Cerebellar nuclear complex (tissue), 1 donor: ENCODE results near the gene TSPO2.

Experiments used
- DNase-seq, 2 experiments: peaks; one replicate each; lab custom pipeline; 2025; lab: John Stamatoyannopoulos, UW

The TSPO2 gene

GRCh38 chr6:41051873-41052272, 9.6 kb downstream of the TSPO2 start:
- no peak for DNase-seq

GRCh38 chr6:41053041-41053440, 10.8 kb downstream of the TSPO2 start, which contains the start of gene APOBEC2:
Gene APOBEC2 (plus strand): TSS chr6:41053202. CDS start chr6:41053348, 146 bp downstream.
- no peak for DNase-seq

GRCh38 chr6:41054511-41054910, 12.2 kb downstream of the TSPO2 start:
- DNase-seq = no peak

GRCh38 chr6:41055149-41055548, 12.9 kb downstream of the TSPO2 start:
- DNase-seq = no peak

- DNase-seq = no peak
These were observed 14.7 kb downstream of the TSPO2 start for GRCh38 chr6:41056768-41057490.

- no peak for DNase-seq
These were observed 16.5 kb downstream of the TSPO2 start for GRCh38 chr6:41058783-41059181.

GRCh38 chr6:41059556-41059955, 17.3 kb downstream of the TSPO2 start:
- DNase-seq = no peak

- no peak for DNase-seq
These were observed 19.0 kb downstream of the TSPO2 start for GRCh38 chr6:41061196-41061726.

DNA sequence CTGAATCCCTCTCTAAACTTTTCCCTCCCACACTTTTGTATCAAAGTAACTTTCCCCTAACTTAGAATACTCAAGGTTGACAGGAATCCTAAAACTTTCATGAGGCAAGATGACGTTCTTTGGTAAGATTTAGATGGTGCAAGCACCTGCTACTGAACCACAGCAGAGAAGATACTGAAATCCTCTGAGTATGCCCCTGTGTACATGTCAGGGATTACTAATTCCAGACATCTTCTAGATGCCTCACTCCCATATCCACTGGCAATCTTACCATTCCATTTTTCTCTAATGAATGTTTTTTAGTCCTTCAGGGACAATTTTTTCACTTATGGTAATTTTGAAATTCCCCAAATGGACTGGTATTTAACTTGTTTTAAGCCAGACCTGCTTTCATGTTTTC, 19.8 kb downstream of the TSPO2 start:
- DNase-seq = no peak

DNA sequence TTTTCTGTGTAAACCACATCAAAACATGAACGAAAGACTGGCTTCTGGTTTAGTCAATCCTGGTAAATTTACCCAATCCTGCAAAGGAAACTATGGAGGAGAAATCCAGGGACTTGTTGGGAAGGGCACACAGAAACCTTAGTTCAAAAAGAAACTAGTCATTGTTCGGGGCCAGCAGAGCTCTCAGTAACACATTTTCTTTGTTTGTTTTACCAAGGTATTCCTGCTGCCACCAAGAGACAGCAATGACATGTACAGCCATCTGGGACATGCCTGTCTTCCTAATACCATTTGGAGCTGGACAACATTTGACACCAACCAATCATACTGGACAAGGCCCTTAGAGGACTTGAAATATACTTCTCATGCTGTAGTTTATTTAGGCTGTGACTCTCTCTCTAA, 21.6 kb downstream of the TSPO2 start:
- no peak for DNase-seq

GRCh38 chr6:41064841-41065240, 22.6 kb downstream of the TSPO2 start:
- DNase-seq = no peak

DNA sequence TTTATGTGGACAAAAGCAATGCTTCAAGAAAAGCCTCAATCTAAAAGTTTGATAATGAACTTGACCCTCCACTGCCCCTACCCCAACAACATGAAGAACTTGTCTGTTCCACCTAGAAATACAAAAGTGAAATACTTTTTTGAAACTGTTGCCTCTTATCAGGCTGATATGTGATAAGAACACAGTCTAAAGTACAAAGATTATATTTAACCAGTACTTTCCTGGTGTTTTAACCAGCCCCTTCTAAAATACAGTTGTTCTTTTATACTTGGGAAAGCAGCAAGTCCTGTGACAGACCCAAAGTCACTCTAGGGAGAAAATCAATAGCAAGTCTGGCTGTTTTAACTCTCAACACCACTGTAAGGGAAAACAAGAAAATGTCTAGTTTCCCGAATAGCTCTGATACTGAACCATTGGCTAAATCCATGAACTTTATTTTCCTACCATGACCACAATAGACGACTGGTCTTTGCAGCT, 23.3 kb downstream of the TSPO2 start:
- no peak for DNase-seq

- peak in 1 of 2 experiments; percentile 35 for DNase-seq
These were observed 24.6 kb downstream of the TSPO2 start for GRCh38 chr6:41066867-41067304.

GRCh38 chr6:41071501-41071922, 29.2 kb downstream of the TSPO2 start:
- DNase-seq = no peak

GRCh38 chr6:41071923-41072835, 29.9 kb downstream of the TSPO2 start, which contains the start of gene OARD1:
Gene OARD1 (minus strand): TSS chr6:41072356. CDS start chr6:41071634, 722 bp downstream.
- peak; percentile 98 to 100 for DNase-seq

DNA sequence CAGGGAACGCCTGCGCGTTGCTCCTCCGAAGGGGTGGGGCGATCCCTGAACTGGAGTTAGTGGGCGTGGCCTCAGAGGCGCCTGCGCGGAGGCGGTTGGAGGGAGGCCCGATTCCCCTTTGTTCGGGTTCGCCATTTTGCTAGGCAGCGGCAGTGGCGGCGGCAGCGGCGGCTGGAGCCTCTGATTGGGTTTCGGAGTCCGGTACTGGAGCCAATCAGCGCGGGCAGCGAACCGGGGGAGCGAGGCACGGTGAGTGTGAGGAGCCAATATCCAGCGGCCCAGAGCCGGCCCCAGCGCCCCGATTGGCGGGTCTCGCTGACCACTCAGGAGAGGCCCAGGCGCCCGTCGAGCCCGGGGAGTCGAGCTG, 30.6 kb downstream of the TSPO2 start, which contains the start of gene NFYA:
NFYA (plus strand) TSS at position 139 of the 367 bp plus-strand sequence. CDS start 6,116 bp downstream, outside the sequence.
- no peak for DNase-seq

GRCh38 chr6:41073203-41073967, 31.1 kb downstream of the TSPO2 start:
- DNase-seq = peak; percentile 9 to 51

DNA sequence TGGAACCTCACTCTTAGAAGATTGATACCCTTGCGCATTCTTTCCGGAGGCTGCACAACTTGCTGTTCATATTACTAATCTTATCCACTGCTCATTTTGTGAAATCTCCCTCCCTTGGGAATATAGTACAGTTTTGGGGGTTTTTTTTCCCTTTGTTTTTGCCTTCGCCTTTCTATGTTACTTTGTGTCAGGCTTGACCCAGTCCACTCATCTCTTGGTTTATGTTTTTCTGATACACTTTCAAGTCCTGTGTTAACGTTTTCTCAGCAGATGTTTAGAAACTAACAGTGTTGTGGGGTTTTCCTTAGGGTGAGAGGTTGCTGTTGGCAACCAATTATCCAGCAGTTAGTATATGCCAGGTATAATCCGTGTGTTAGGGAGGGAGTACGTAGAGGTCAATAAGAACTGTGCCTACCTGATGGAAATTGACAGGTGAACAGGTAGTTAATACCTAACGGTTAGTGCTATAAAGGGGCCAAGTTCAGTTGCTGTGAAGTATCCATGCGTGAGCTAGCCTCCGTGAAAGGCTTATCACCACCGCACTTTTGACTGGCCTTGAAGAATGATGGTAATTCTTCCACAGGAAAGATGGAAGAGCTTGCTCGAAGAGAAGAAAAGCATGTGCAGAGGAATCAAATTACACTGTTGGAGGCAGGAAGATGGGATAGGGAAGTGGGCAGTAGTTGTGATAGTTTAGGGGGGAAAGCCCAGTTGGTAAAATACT, 31.9 kb downstream of the TSPO2 start:
- DNase-seq = no peak

GRCh38 chr6:41074692-41075436, 32.6 kb downstream of the TSPO2 start:
- DNase-seq = no peak
